K562 (cell line): Measurements from ENCODE around the gene CCDC34.

ENCODE experiments used
- ARID4B ChIP-seq: sonication (generic); formaldehyde crosslinking; IDR thresholded peaks from 2 replicates; pipeline ENCODE4 v1.8.0; 2022; ENCODE audit warnings: mild to moderate bottlenecking, missing genetic modification reagents
- CTCF ChIP-seq, 3 experiments: IDR thresholded peaks in 2 of 3; conservative IDR thresholded peaks in 1 of 3; 2 replicates each; pipeline ENCODE4 v1.5.1; 2011 to 2012; ENCODE audit warnings: low read length in 3 of 3, mild to moderate bottlenecking in 3 of 3, control low read depth in 2 of 3, improper control_type of control experiment in 1 of 3, inconsistent platforms in 1 of 3, low read depth in 1 of 3, mixed read lengths in 1 of 3, moderate library complexity in 1 of 3; ENCODE audit not compliant: insufficient read depth in 2 of 3
- GTF2F1 ChIP-seq: IDR thresholded peaks from 2 replicates; pipeline ENCODE4 v1.6.1; 2011; ENCODE audit warnings: low read depth, low read length, improper control_type of control experiment
- NFXL1 ChIP-seq: fragments of 450-650 bp; formaldehyde crosslinking; IDR thresholded peaks from 2 replicates; pipeline ENCODE4 v1.4.0; 2021; ENCODE audit warnings: mild to moderate bottlenecking
- POLR2A ChIP-seq: fragments of 450-650 bp; conservative IDR thresholded peaks from 2 replicates; pipeline ENCODE4 v1.6.1; 2016
- SNAPC5 ChIP-seq: fragments of 250-450 bp; sonication (Bioruptor Pico); IDR thresholded peaks from 2 replicates; pipeline ENCODE4 v1.8.0; 2021; ENCODE audit warnings: moderate library complexity, mild to moderate bottlenecking, inconsistent platforms
- TSHZ1 ChIP-seq: fragments of 250-450 bp; sonication (Bioruptor Pico); IDR thresholded peaks from 2 replicates; pipeline ENCODE4 v1.4.0; 2020; ENCODE audit warnings: mild to moderate bottlenecking, moderate library complexity
- ZFP1 ChIP-seq: fragments of 450-650 bp; formaldehyde crosslinking; IDR thresholded peaks from 2 replicates; pipeline ENCODE4 v1.4.0; 2020; ENCODE audit warnings: mild to moderate bottlenecking, mixed read lengths
- ZNF133 ChIP-seq: fragments of 250-450 bp; sonication (Bioruptor Pico); IDR thresholded peaks from 2 replicates; pipeline ENCODE4 v1.4.0; 2020; ENCODE audit warnings: mild to moderate bottlenecking
- ZNF224 ChIP-seq: sonication (generic); formaldehyde crosslinking; IDR thresholded peaks from 2 replicates; pipeline ENCODE4 v1.8.0; 2022; ENCODE audit warnings: mild to moderate bottlenecking, missing genetic modification reagents

- no peak for TF ChIP-seq ARID4B
- no peak for TF ChIP-seq POLR2A
- no peak for TF ChIP-seq ZNF133 (CRISPR knock-in tag)
- TF ChIP-seq CTCF (IDR thresholded peaks at IDR 0.05 in 2 of 3, conservative IDR thresholded peaks at IDR 0.05 in 1 of 3; ENCODE audit: insufficient read depth in 2 of 3, low read depth in 1 of 3, low read length in 3 of 3) = no peak
- no peak for TF ChIP-seq ZFP1 (CRISPR knock-in tag)
- no peak for TF ChIP-seq NFXL1
- TF ChIP-seq TSHZ1 (CRISPR knock-in tag) = no peak
- no peak for TF ChIP-seq ZNF224 (CRISPR knock-in tag)
- TF ChIP-seq GTF2F1 = no peak
- no peak for TF ChIP-seq SNAPC5 (CRISPR knock-in tag)
Measured at GRCh38 chr11:27291302-27291889, 71.6 kb downstream of the CCDC34 start.
